K562 (cell line): ENCODE measurements around the gene CEND1.

Experiments used
- FOXA1 ChIP-seq: fragments of 450-650 bp; IDR thresholded peaks from 2 replicates; pipeline ENCODE4 v1.6.1; 2016; ENCODE audit warnings: mild to moderate bottlenecking, borderline replicate concordance
- HNRNPH1 ChIP-seq: fragments of 200-400 bp; formaldehyde crosslinking; optimal IDR thresholded peaks from 2 replicates; pipeline ENCODE3; 2017; ENCODE audit warnings: low read depth, mild to moderate bottlenecking, low read length, moderate library complexity
- MAX ChIP-seq: sonication (generic); formaldehyde crosslinking; IDR thresholded peaks from 2 replicates; pipeline ENCODE4 v1.9.0; 2022; ENCODE audit warnings: mild to moderate bottlenecking, missing genetic modification reagents
- MTF1 ChIP-seq: fragments of 250-450 bp; sonication (Bioruptor Pico); IDR thresholded peaks from 2 replicates; pipeline ENCODE4 v1.9.0; 2021; ENCODE audit warnings: moderate library complexity, mild to moderate bottlenecking, inconsistent platforms, borderline replicate concordance
- TAL1 ChIP-seq: fragments of 450-650 bp; IDR thresholded peaks from 2 replicates; pipeline ENCODE4 v1.6.1; 2016; ENCODE audit warnings: mild to moderate bottlenecking
- ZBTB7A ChIP-seq: IDR thresholded peaks from 2 replicates; pipeline ENCODE4 v1.6.1; 2011; ENCODE audit warnings: low read depth, mild to moderate bottlenecking, low read length, moderate library complexity, borderline replicate concordance; ENCODE audit not compliant: control insufficient read depth
- ZFP91 ChIP-seq: sonication (generic); formaldehyde crosslinking; IDR thresholded peaks from 2 replicates; pipeline ENCODE4 v1.8.0; 2022; ENCODE audit warnings: mild to moderate bottlenecking, missing genetic modification reagents
- ZNF146 ChIP-seq: IDR thresholded peaks from one replicate; pipeline ENCODE4 v1.6.1; 2018; ENCODE audit warnings: missing compliant biosample characterization; ENCODE audit not compliant: unreplicated experiment
- ZNF707 ChIP-seq: fragments of 250-450 bp; sonication (Bioruptor Pico); conservative IDR thresholded peaks from 2 replicates; pipeline ENCODE4 v1.8.0; 2022; ENCODE audit warnings: inconsistent platforms, mild to moderate bottlenecking, moderate library complexity

GRCh38 chr11:838441-839279, 48.8 kb upstream of the CEND1 start:
- TF ChIP-seq TAL1, result no peak
- TF ChIP-seq ZNF707 (CRISPR knock-in tag), result no peak
- no peak for TF ChIP-seq ZFP91 (CRISPR knock-in tag)
- no peak for TF ChIP-seq ZNF146 (CRISPR knock-in tag)
- no peak for TF ChIP-seq HNRNPH1
- no peak for TF ChIP-seq FOXA1
- peak; percentile 95 for TF ChIP-seq MAX (CRISPR knock-in tag)
- no peak for TF ChIP-seq MTF1 (CRISPR knock-in tag)
- no peak for TF ChIP-seq ZBTB7A
